GM23338 (cell line): ENCODE measurements around the gene GET3. TPM values are rescaled to one million over a fixed set of nuclear protein-coding genes. Genes with fewer than 3 reads are reported as not detected.

Experiments
- ATAC-seq: fragments of 200-7000 bp; cut with Tn5 transposase; 3 replicates; pipeline ENCODE4 v1.9.1; 2020
- DNase-seq: peaks from one replicate; pipeline ENCODE4 v3.0.0-alpha.2; 2015; ENCODE audit warnings: low spot score
- H2AFZ ChIP-seq: fragments of 200-600 bp; sonication (generic); 2 replicates; pipeline ENCODE4 v1.8.0; 2016; ENCODE audit warnings: antibody characterized with exemption, mild to moderate bottlenecking, moderate library complexity
- H3F3A ChIP-seq: fragments of 200-600 bp; sonication (generic); replicated peaks from 2 replicates; pipeline ENCODE4 v1.8.0; 2017; ENCODE audit warnings: antibody characterized with exemption, mixed run types, low read depth
- H3K27ac ChIP-seq: fragments of 200-600 bp; sonication (generic); 2 replicates; pipeline ENCODE4 v1.6.1; 2016; ENCODE audit warnings: low read depth
- H3K27me3 ChIP-seq: fragments of 200-600 bp; sonication (generic); 2 replicates; pipeline ENCODE4 v1.8.0; 2016; ENCODE audit warnings: mild to moderate bottlenecking, mixed run types, moderate library complexity; ENCODE audit not compliant: insufficient read depth
- H3K36me3 ChIP-seq: fragments of 200-600 bp; sonication (generic); 2 replicates; pipeline ENCODE4 v1.8.0; 2016; ENCODE audit warnings: mild to moderate bottlenecking; ENCODE audit not compliant: insufficient read depth
- H3K4me1 ChIP-seq: fragments of 200-600 bp; sonication (generic); 2 replicates; pipeline ENCODE4 v1.8.0; 2016; ENCODE audit warnings: mild to moderate bottlenecking, moderate library complexity; ENCODE audit not compliant: insufficient read depth
- H3K4me2 ChIP-seq: fragments of 200-600 bp; sonication (generic); 2 replicates; pipeline ENCODE4 v1.7.1; 2017; ENCODE audit warnings: mixed run types
- H3K4me3 ChIP-seq: fragments of 200-600 bp; sonication (generic); 2 replicates; pipeline ENCODE4 v1.6.1; 2016; ENCODE audit warnings: mixed run types
- H3K79me2 ChIP-seq: fragments of 200-600 bp; sonication (generic); replicated peaks from 2 replicates; pipeline ENCODE4 v1.8.0; 2017; ENCODE audit warnings: mild to moderate bottlenecking; ENCODE audit not compliant: insufficient read depth
- H3K9me2 ChIP-seq: fragments of 200-600 bp; sonication (generic); 2 replicates; pipeline ENCODE4 v1.8.0; 2017; ENCODE audit not compliant: insufficient read depth
- H4K20me1 ChIP-seq: fragments of 200-600 bp; sonication (generic); replicated peaks from 2 replicates; pipeline ENCODE4 v1.8.0; 2017; ENCODE audit warnings: mild to moderate bottlenecking; ENCODE audit not compliant: insufficient read depth
- H3K27ac Mint-ChIP-seq: 2 replicates; pipeline ENCODE4 v1.8.0; 2020; ENCODE audit warnings: inconsistent platforms, mild to moderate bottlenecking, moderate library complexity, mixed read lengths
- H3K27me3 Mint-ChIP-seq: 3 replicates; pipeline ENCODE4 v1.8.0; 2022; ENCODE audit warnings: low read depth, mild to moderate bottlenecking, moderate library complexity, mixed read lengths, inconsistent platforms; ENCODE audit not compliant: insufficient read depth, poor library complexity
- H3K36me3 Mint-ChIP-seq: 3 replicates; pipeline ENCODE4 v1.8.0; 2021; ENCODE audit warnings: low read depth, mild to moderate bottlenecking, inconsistent platforms, moderate library complexity, mixed read lengths
- H3K4me1 Mint-ChIP-seq: 3 replicates; pipeline ENCODE4 v1.8.0; 2020; ENCODE audit warnings: mild to moderate bottlenecking, inconsistent platforms, mixed read lengths
- H3K4me3 Mint-ChIP-seq: 3 replicates; pipeline ENCODE4 v1.8.0; 2021; ENCODE audit warnings: moderate library complexity, mild to moderate bottlenecking, inconsistent platforms, mixed read lengths
- H3K9me3 Mint-ChIP-seq: 3 replicates; pipeline ENCODE4 v1.8.0; 2020; ENCODE audit warnings: moderate library complexity, mild to moderate bottlenecking, inconsistent platforms, mixed read lengths
- CREB1 ChIP-seq: fragments of 250-450 bp; sonication (Bioruptor Pico); IDR thresholded peaks from 2 replicates; pipeline ENCODE4 v1.5.0; 2020; ENCODE audit warnings: low read depth, mild to moderate bottlenecking, moderate library complexity
- CTCF ChIP-seq, 2 experiments: fragments of 200-600 bp in 1 of 2; sonication (generic) in 1 of 2; conservative IDR thresholded peaks; 2 replicates each; pipeline versions ENCODE4 v1.5.1 to v1.6.1; 2016 to 2017; ENCODE audit warnings: antibody characterized with exemption in 2 of 2, low read depth in 2 of 2, mild to moderate bottlenecking in 2 of 2, moderate library complexity in 1 of 2
- ETS1 ChIP-seq: IDR thresholded peaks from 2 replicates; pipeline ENCODE4 v1.6.1; 2016; ENCODE audit warnings: antibody characterized with exemption
- EZH2phosphoT487 ChIP-seq: fragments of 200-600 bp; sonication (generic); IDR thresholded peaks from one replicate; pipeline ENCODE4 v1.8.1; 2018; ENCODE audit warnings: antibody characterized with exemption; ENCODE audit not compliant: unreplicated experiment
- JUNB ChIP-seq: IDR thresholded peaks from one replicate; pipeline ENCODE4 v1.6.1; 2016; ENCODE audit warnings: antibody characterized with exemption; ENCODE audit not compliant: unreplicated experiment
- NANOG ChIP-seq: IDR thresholded peaks from 2 replicates; pipeline ENCODE4 v1.6.1; 2016; ENCODE audit warnings: antibody characterized with exemption, borderline replicate concordance
- POLR2AphosphoS5 ChIP-seq: IDR thresholded peaks from 2 replicates; pipeline ENCODE4 v1.6.1; 2016; ENCODE audit warnings: antibody characterized with exemption, low read depth
- STAT1 ChIP-seq: IDR thresholded peaks from one replicate; pipeline ENCODE4 v1.6.1; 2016; ENCODE audit warnings: antibody characterized with exemption; ENCODE audit not compliant: unreplicated experiment
- ZNF114 ChIP-seq: fragments of 250-450 bp; sonication (Bioruptor Pico); IDR thresholded peaks from 2 replicates; pipeline ENCODE4 v1.5.0; 2020; ENCODE audit warnings: mild to moderate bottlenecking, moderate library complexity
- ZNF331 ChIP-seq: fragments of 250-450 bp; sonication (Bioruptor Pico); IDR thresholded peaks from 2 replicates; pipeline ENCODE4 v1.5.0; 2020; ENCODE audit warnings: low read depth, mild to moderate bottlenecking, moderate library complexity
- ZNF462 ChIP-seq: fragments of 250-450 bp; sonication (Bioruptor Pico); IDR thresholded peaks from 2 replicates; pipeline ENCODE4 v1.5.0; 2020; ENCODE audit warnings: mild to moderate bottlenecking, moderate library complexity
- polyA plus RNA-seq: library from polyadenylated mRNA; unstranded; fragments of >200 nt; fragmentation: Nextera tagmentation; extraction: Ambion mirVana; gene quantifications from 2 replicates; pipeline ENCODE4 v1.2.1, GENCODE V29; 2016
- total RNA-seq: library from RNA; depleted of rRNA; stranded (reverse); fragments of >200 nt; shearing (Covaris generic); gene quantifications from 2 replicates; pipeline ENCODE4 v1.2.3, GENCODE V29; 2014

GET3 gene
- total and polyA plus RNA-seq, 2 experiments from 2014 or later, result 90.4 to 109 TPM

GRCh38 chr19:12786141-12786870 lies 49.0 kb downstream of the GET3 start:
- no peak overlapping the region for H3K27ac ChIP-seq
- no peak for DNase-seq
- H3K9me2 ChIP-seq, result no peaks in the 10 kb centered on the region
- H3K36me3 ChIP-seq, result no peaks in the 10 kb centered on the region
- Mint-ChIP-seq H3K36me3 (no peaks in the 10 kb centered on the region; the same call in 2 of the 3 replicates), H3K27ac (no peak overlapping the region), H3K4me1 (peaks cover 27% of the 10 kb centered on the region), H3K4me3 (no peak overlapping the region), H3K27me3 (peaks cover 24% of the 10 kb centered on the region), H3K9me3 (no peaks in the 10 kb centered on the region)
- H3F3A ChIP-seq, result peaks cover 36% of the 10 kb centered on the region
- no peak for ATAC-seq
- no peaks in the 10 kb centered on the region for H4K20me1 ChIP-seq
- TF ChIP-seq CTCF (conservative IDR thresholded peaks at IDR 0.05; ENCODE audit: low read depth in 2 of 2) (no peak), EZH2phosphoT487 (no peak), ZNF331 (no peak), NANOG (no peak), ETS1 (no peak), STAT1 (no peak)
- no peak overlapping the region for H3K4me2 ChIP-seq
- H3K4me3 ChIP-seq, result no peak overlapping the region
- peaks cover 32% of the 10 kb centered on the region for H3K4me1 ChIP-seq
- no peaks in the 10 kb centered on the region for H3K79me2 ChIP-seq
- H2AFZ ChIP-seq, result no peak overlapping the region
- peaks cover 9% of the 10 kb centered on the region for H3K27me3 ChIP-seq

GRCh38 chr19:12786952-12787351 lies 49.7 kb downstream of the GET3 start:
- no peak overlapping the region for H3K4me2 ChIP-seq
- H3K9me2 ChIP-seq, result no peaks in the 10 kb centered on the region
- TF ChIP-seq CREB1 (CRISPR knock-in tag) (no peak), ETS1 (no peak), JUNB (no peak), POLR2AphosphoS5 (no peak), ZNF114 (CRISPR knock-in tag) (no peak), ZNF462 (CRISPR knock-in tag) (no peak), STAT1 (no peak), ZNF331 (no peak)
- DNase-seq (no peak), ATAC-seq (no peak)
- H2AFZ ChIP-seq, result no peak overlapping the region
- no peaks in the 10 kb centered on the region for H3K79me2 ChIP-seq
- no peak overlapping the region for H3K27ac Mint-ChIP-seq
- no peaks in the 10 kb centered on the region; the same call in 2 of the 3 replicates for H3K36me3 Mint-ChIP-seq
- peaks cover 32% of the 10 kb centered on the region for H3K4me1 ChIP-seq
- no peaks in the 10 kb centered on the region; the same call in 2 of the 3 replicates for H3K9me3 Mint-ChIP-seq
- H3K27me3 Mint-ChIP-seq, result peaks cover 27% of the 10 kb centered on the region
- peaks cover 30% of the 10 kb centered on the region for H3F3A ChIP-seq
- no peaks in the 10 kb centered on the region for H3K36me3 ChIP-seq
- peaks cover 14% of the 10 kb centered on the region for H3K27me3 ChIP-seq
- H3K4me1 Mint-ChIP-seq, result peaks cover 27% of the 10 kb centered on the region
- no peak overlapping the region for H3K4me3 Mint-ChIP-seq
- no peak overlapping the region for H3K27ac ChIP-seq
- no peaks in the 10 kb centered on the region for H4K20me1 ChIP-seq
- no peak overlapping the region for H3K4me3 ChIP-seq
